Cerebellar cortex (tissue), 1 donor: ENCODE measurements around the gene NBEAL2.

Experiments used
- DNase-seq: peaks from one replicate; pipeline ENCODE4 v3.0.0-alpha.2; 2015; ENCODE audit warnings: low spot score

The NBEAL2 gene

GRCh38 chr3:46978985-46979944 lies at the start of gene NBEAL2:
TSS of gene NBEAL2 (plus strand) at chr3:46979666. CDS start at chr3:46979862, 196 bp downstream.
- DNase-seq = peak; percentile 78

- peak; percentile 40 for DNase-seq
Observed at GRCh38 chr3:46930166-46930944, 49.1 kb upstream of the NBEAL2 start.

GRCh38 chr3:46930945-46931403 lies 48.5 kb upstream of the NBEAL2 start:
- no peak for DNase-seq

- no peak for DNase-seq
Observed at GRCh38 chr3:46931631-46932331, 47.7 kb upstream of the NBEAL2 start.

- DNase-seq = no peak
Observed at GRCh38 chr3:46932455-46933225, 46.8 kb upstream of the NBEAL2 start.

GRCh38 chr3:46933261-46933660 lies 46.2 kb upstream of the NBEAL2 start:
- DNase-seq = no peak

GRCh38 chr3:46934072-46934471 lies 45.4 kb upstream of the NBEAL2 start:
- DNase-seq = no peak

- no peak for DNase-seq
Observed at GRCh38 chr3:46934498-46935167, 44.8 kb upstream of the NBEAL2 start.

- DNase-seq = no peak
Observed at GRCh38 chr3:46935168-46935858, 44.2 kb upstream of the NBEAL2 start.

GRCh38 chr3:46935989-46936558 lies 43.4 kb upstream of the NBEAL2 start:
- DNase-seq = no peak

GRCh38 chr3:46936733-46937250 lies 42.7 kb upstream of the NBEAL2 start:
- DNase-seq = no peak

- no peak for DNase-seq
Observed at GRCh38 chr3:46938118-46938517, 41.3 kb upstream of the NBEAL2 start.

GRCh38 chr3:46939578-46940445 lies 39.7 kb upstream of the NBEAL2 start:
- DNase-seq = no peak

GRCh38 chr3:46942076-46942475 lies 37.4 kb upstream of the NBEAL2 start:
- no peak for DNase-seq

- no peak for DNase-seq
Observed at GRCh38 chr3:46942481-46943236, 36.8 kb upstream of the NBEAL2 start.

GRCh38 chr3:46943237-46944187 lies 36.0 kb upstream of the NBEAL2 start:
- no peak for DNase-seq

GRCh38 chr3:46944191-46944590 lies 35.3 kb upstream of the NBEAL2 start:
- DNase-seq = no peak
